Embryonic facial prominence (tissue), 1 donor: ENCODE results near the gene BRCC3.

ENCODE experiments used
- DNase-seq: peaks from one replicate; pipeline ENCODE4 v3.0.0-alpha.2; 2016; ENCODE audit errors: extremely low spot score

The BRCC3 gene

GRCh38 chrX:155070975-155071693 lies at the start of gene BRCC3, which contains the start of the genes CMC4 and MTCP1:
Gene BRCC3 (plus strand): TSS chrX:155071508. CDS start chrX:155071528, 20 bp downstream.
Gene CMC4 (minus strand): TSS chrX:155071136. CDS start chrX:155064023, 7,113 bp downstream.
Gene MTCP1 (minus strand): TSS chrX:155071136. CDS start chrX:155066010, 5,126 bp downstream.
- peak; percentile 9 for DNase-seq

GRCh38 chrX:155022585-155022984 lies 48.7 kb upstream of the BRCC3 start, which contains the start of gene F8:
Gene F8 (minus strand): TSS chrX:155022723. CDS start chrX:155022552, 171 bp downstream.
- DNase-seq = no peak

- no peak for DNase-seq
Measured at GRCh38 chrX:155023907-155024833, 47.1 kb upstream of the BRCC3 start.

- DNase-seq = no peak
Measured at GRCh38 chrX:155026420-155026726, 44.9 kb upstream of the BRCC3 start.

- DNase-seq = peak; percentile 77
Measured at GRCh38 chrX:155026727-155027508, 44.4 kb upstream of the BRCC3 start, which contains the start of gene FUNDC2. Gene FUNDC2 (plus strand): TSS chrX:155026844. CDS start chrX:155026939, 95 bp downstream.

GRCh38 chrX:155027509-155028066 lies 43.7 kb upstream of the BRCC3 start:
- peak; percentile 7 for DNase-seq

- no peak for DNase-seq
Measured at GRCh38 chrX:155028129-155028528, 43.2 kb upstream of the BRCC3 start.

GRCh38 chrX:155028877-155029291 lies 42.4 kb upstream of the BRCC3 start:
- no peak for DNase-seq

- no peak for DNase-seq
Measured at GRCh38 chrX:155031657-155032056, 39.7 kb upstream of the BRCC3 start.

GRCh38 chrX:155035688-155036087 lies 35.6 kb upstream of the BRCC3 start:
- no peak for DNase-seq

- no peak for DNase-seq
Measured at GRCh38 chrX:155046129-155046810, 25.0 kb upstream of the BRCC3 start.

GRCh38 chrX:155046811-155047528 lies 24.3 kb upstream of the BRCC3 start:
- DNase-seq = no peak

GRCh38 chrX:155048977-155049619 lies 22.2 kb upstream of the BRCC3 start:
- DNase-seq = no peak

GRCh38 chrX:155052738-155053498 lies 18.4 kb upstream of the BRCC3 start:
- DNase-seq = no peak

GRCh38 chrX:155053656-155054055 lies 17.7 kb upstream of the BRCC3 start:
- no peak for DNase-seq

GRCh38 chrX:155054255-155054654 lies 17.1 kb upstream of the BRCC3 start:
- no peak for DNase-seq

- no peak for DNase-seq
Measured at GRCh38 chrX:155055494-155055893, 15.8 kb upstream of the BRCC3 start.

- DNase-seq = no peak
Measured at GRCh38 chrX:155056471-155056870, 14.8 kb upstream of the BRCC3 start.
